Left renal pelvis (tissue), 4 donors: ENCODE results near the gene GLTPD2. TPM values are rescaled to one million over a fixed set of nuclear protein-coding genes. Genes with fewer than 3 reads are reported as not detected.

Experiments used
- DNase-seq, 4 donors: peaks; one replicate each; pipeline ENCODE4 v3.0.0-alpha.2; 2013; ENCODE audit warnings: low read depth in 4 of 4, low spot score in 3 of 4
- polyA plus RNA-seq, 4 donors: library from polyadenylated mRNA; unstranded; fragments of 120-200 nt; gene quantifications; one replicate each; pipeline ENCODE4 v1.2.1, GENCODE V29; 2013; ENCODE audit not compliant: insufficient read length in 4 of 4

GLTPD2 gene
- polyA plus RNA-seq, 4 donors = 0.90 to 9.4 (median 3.5) TPM

- no peak for DNase-seq
Observed at GRCh38 chr17:4769628-4770027, 19.1 kb upstream of the GLTPD2 start.

- no peak for DNase-seq
Observed at GRCh38 chr17:4771519-4772234, 17.1 kb upstream of the GLTPD2 start, which contains the start of gene TM4SF5. Gene TM4SF5, plus strand, starts transcription at chr17:4771886. Its CDS starts 37 bp downstream, at chr17:4771923.

GRCh38 chr17:4772235-4772613 lies 16.5 kb upstream of the GLTPD2 start:
- no peak for DNase-seq

GRCh38 chr17:4777969-4778760 lies 10.6 kb upstream of the GLTPD2 start:
- no peak for DNase-seq

- DNase-seq = no peak
Observed at GRCh38 chr17:4780325-4780955, 8.3 kb upstream of the GLTPD2 start.

- DNase-seq = no peak
Observed at GRCh38 chr17:4782652-4783051, 6.1 kb upstream of the GLTPD2 start.

- no peak for DNase-seq
Observed at GRCh38 chr17:4785311-4786105, 3.3 kb upstream of the GLTPD2 start.

GRCh38 chr17:4786106-4786511 lies 2.7 kb upstream of the GLTPD2 start, which contains the start of gene VMO1:
Gene VMO1, minus strand, starts transcription at chr17:4786364. Its CDS starts 12 bp downstream, at chr17:4786352.
- no peak for DNase-seq

- DNase-seq = no peak
Observed at GRCh38 chr17:4786516-4786915, 2.2 kb upstream of the GLTPD2 start.

GRCh38 chr17:4788159-4788806 lies 481 bp upstream of the GLTPD2 start:
- DNase-seq = no peak

GRCh38 chr17:4789701-4789950 lies 862 bp downstream of the GLTPD2 start:
- no peak for DNase-seq

GRCh38 chr17:4789951-4790704 lies 1.4 kb downstream of the GLTPD2 start:
- peak in 3 of 4 donors; percentile 65 to 70 (median 69) for DNase-seq

- DNase-seq = no peak
Observed at GRCh38 chr17:4790705-4791088, 1.9 kb downstream of the GLTPD2 start.

GRCh38 chr17:4795168-4795567 lies 6.4 kb downstream of the GLTPD2 start:
- no peak for DNase-seq

- DNase-seq = no peak
Observed at GRCh38 chr17:4796552-4796920, 7.8 kb downstream of the GLTPD2 start.

- no peak for DNase-seq
Observed at GRCh38 chr17:4800462-4801196, 11.9 kb downstream of the GLTPD2 start.

- no peak for DNase-seq
Observed at GRCh38 chr17:4802228-4802627, 13.5 kb downstream of the GLTPD2 start, which contains the start of gene C17orf114. Gene C17orf114, minus strand, starts transcription at chr17:4802328.

- DNase-seq = no peak
Observed at GRCh38 chr17:4806456-4806776, 17.7 kb downstream of the GLTPD2 start.
